Measurements from ENCODE around the gene SLC15A5.

GRCh38 chr12:16165506-16165905 lies 112.0 kb downstream of the SLC15A5 start:
- peak; percentile 80 for TF ChIP-seq CTCF (conservative IDR thresholded peaks at IDR 0.05)
- TF ChIP-seq EZH2 (IDR thresholded peaks at IDR 0.05; ENCODE audit: low read depth) = no peak

All from PC-9 (cell line).